Gastroesophageal sphincter (tissue), 4 donors: ENCODE measurements around the gene TUFM. TPM values are rescaled to one million over a fixed set of nuclear protein-coding genes. Genes with fewer than 3 reads are reported as not detected.
"Not testable (repeated sequence)": the region's sequence is repeated elsewhere in the genome, so short reads cannot be mapped to it uniquely, and the experiment has no call there.

ENCODE experiments used
- ATAC-seq: fragments of 150-250 bp; one replicate; pipeline ENCODE4 v1.9.1; 2016; ENCODE audit warnings: mild to moderate bottlenecking, moderate library complexity
- H3K27ac ChIP-seq, 4 donors: fragments of 200-600 bp; sonication (generic) in 3 of 4; 1 replicate in 3 of 4; 2 replicates in 1 of 4; pipeline ENCODE4 v1.5.1; 2016 to 2019
- H3K27me3 ChIP-seq: fragments of 200-600 bp; sonication (generic); one replicate; pipeline ENCODE4 v1.5.1; 2019
- H3K36me3 ChIP-seq, 2 donors: fragments of 200-600 bp; sonication (generic); one replicate each; pipeline ENCODE4 v1.5.1; 2019; ENCODE audit warnings: control low read depth in 1 of 2
- H3K4me1 ChIP-seq, 3 donors: fragments of 200-600 bp; sonication (generic); 1 replicate in 2 of 3; 2 replicates in 1 of 3; pipeline ENCODE4 v1.5.1; 2016 to 2019; ENCODE audit warnings: control low read depth in 2 of 3
- H3K4me3 ChIP-seq, 2 donors: fragments of 200-600 bp; sonication (generic); one replicate each; pipeline ENCODE4 v1.5.1; 2019; ENCODE audit warnings: mild to moderate bottlenecking in 1 of 2, moderate library complexity in 1 of 2
- H3K9me3 ChIP-seq, 3 donors: fragments of 200-600 bp; sonication (generic); one replicate each; pipeline ENCODE4 v1.5.1; 2017 to 2019; ENCODE audit warnings: control low read depth in 2 of 3
- EP300 ChIP-seq: sonication (generic); formaldehyde crosslinking; IDR thresholded peaks from one replicate; pipeline ENCODE4 v1.6.1; 2017; ENCODE audit warnings: antibody characterized with exemption, mild to moderate bottlenecking
- POLR2A ChIP-seq, 2 donors: fragments of 450-650 bp; IDR thresholded peaks; one replicate each; pipeline ENCODE4 v1.6.1; 2017; ENCODE audit warnings: antibody characterized with exemption in 2 of 2, mild to moderate bottlenecking in 2 of 2, moderate library complexity in 1 of 2
- POLR2AphosphoS5 ChIP-seq: sonication (generic); formaldehyde crosslinking; IDR thresholded peaks from one replicate; pipeline ENCODE4 v1.6.1; 2017; ENCODE audit warnings: antibody characterized with exemption
- WGBS, 2 donors: methylation state at CpG; one replicate each; pipeline ENCODE4 v1.1.5; 2018; ENCODE audit warnings: low coverage in 1 of 2; 5-methylcytosine and 5-hydroxymethylcytosine counted together
- total RNA-seq, 4 donors: library from RNA; depleted of rRNA; stranded (reverse); fragments of >200 nt; gene quantifications; one replicate each; pipeline ENCODE4 v1.1.0, GENCODE V29; 2016
- TF ChIP-seq, protein P1 (sequence below), 4 experiments: fragments of 200-600 bp in 2 of 4; fragments of 450-650 bp in 2 of 4; sonication (generic) in 1 of 4; IDR thresholded peaks; one replicate each; pipeline ENCODE4 v1.5.1; 2017 to 2019; ENCODE audit warnings: antibody characterized with exemption in 4 of 4, mild to moderate bottlenecking in 2 of 4, moderate library complexity in 2 of 4

TUFM gene
- 10 to 100 TPM; 72.2 to 91.9 (median 85.3) TPM for total RNA-seq

DNA sequence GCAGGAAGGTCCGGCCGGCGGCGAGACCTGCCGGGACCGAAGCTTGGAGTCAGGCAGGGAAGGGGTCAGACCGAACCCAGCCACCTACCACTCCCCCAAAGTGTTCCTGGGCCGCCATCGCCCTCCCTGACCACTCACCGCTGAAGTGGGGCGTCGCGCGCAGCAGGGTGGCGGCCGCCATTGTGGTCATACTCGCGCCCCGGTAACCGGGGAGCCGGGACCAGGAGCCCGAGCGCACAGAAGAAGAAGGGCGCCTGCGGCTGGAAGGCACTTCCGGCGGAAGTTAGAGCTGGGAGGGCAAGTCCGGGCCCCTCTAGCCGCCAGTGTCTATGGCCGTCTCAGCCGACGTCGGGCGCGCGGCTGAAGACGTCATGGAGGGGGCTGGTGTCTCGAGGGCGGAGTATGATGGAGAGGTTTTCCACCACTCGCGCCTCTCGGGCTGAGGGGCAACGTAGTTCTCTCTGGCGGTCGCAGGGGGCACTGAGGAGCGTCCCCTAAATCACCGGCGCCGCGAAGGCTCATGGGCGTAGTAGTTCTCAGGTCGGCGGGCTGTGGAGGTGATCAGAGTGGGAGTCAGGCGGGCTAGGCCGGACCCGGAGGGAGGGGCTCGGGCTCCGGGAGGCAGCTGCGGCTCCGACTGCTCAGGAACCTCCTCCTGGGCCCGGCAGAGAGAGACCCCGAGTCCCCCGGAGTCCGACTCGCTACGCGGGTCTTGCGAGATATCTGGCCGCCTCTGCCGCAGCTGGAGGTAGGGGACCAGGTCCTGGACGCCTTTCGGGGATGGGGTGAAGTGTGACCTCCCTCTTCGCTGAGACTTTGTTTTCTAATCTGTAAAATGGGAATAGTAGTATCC, at the start of gene TUFM:
TSS of gene TUFM (minus strand) at position 269 of the 853 bp plus-strand sequence. CDS start at position 190, 79 bp downstream.
- ATAC-seq, result peak; percentile 99
- peaks cover 0 to 39% of the 10 kb centered on the region in 2 donors for H3K36me3 ChIP-seq
- peak within 1 kb of the TSS; percentile 67 to 93 (median 91) for H3K27ac ChIP-seq
- 0% methylated on average over 5 to 8 of the region's 73 CpGs for WGBS, 2 donors
- no peaks in the 10 kb centered on the region for H3K27me3 ChIP-seq
- peak; percentile 30 to 43 for TF ChIP-seq POLR2A (IDR thresholded peaks at IDR 0.05)
- TF ChIP-seq, protein P1, sequence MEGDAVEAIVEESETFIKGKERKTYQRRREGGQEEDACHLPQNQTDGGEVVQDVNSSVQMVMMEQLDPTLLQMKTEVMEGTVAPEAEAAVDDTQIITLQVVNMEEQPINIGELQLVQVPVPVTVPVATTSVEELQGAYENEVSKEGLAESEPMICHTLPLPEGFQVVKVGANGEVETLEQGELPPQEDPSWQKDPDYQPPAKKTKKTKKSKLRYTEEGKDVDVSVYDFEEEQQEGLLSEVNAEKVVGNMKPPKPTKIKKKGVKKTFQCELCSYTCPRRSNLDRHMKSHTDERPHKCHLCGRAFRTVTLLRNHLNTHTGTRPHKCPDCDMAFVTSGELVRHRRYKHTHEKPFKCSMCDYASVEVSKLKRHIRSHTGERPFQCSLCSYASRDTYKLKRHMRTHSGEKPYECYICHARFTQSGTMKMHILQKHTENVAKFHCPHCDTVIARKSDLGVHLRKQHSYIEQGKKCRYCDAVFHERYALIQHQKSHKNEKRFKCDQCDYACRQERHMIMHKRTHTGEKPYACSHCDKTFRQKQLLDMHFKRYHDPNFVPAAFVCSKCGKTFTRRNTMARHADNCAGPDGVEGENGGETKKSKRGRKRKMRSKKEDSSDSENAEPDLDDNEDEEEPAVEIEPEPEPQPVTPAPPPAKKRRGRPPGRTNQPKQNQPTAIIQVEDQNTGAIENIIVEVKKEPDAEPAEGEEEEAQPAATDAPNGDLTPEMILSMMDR (IDR thresholded peaks at IDR 0.05), result peak in 3 of 4 experiments; percentile 66 to 77 (median 69)
- peak; percentile 73 for TF ChIP-seq POLR2AphosphoS5
- no peak for TF ChIP-seq EP300
- H3K4me3 ChIP-seq, result peak within 1 kb of the TSS; percentile 59 to 96
- no peaks in the 10 kb centered on the region for H3K9me3 ChIP-seq
- H3K4me1 ChIP-seq, result peaks cover 0 to 32% (median 17%) of the 10 kb centered on the region in 3 donors

DNA sequence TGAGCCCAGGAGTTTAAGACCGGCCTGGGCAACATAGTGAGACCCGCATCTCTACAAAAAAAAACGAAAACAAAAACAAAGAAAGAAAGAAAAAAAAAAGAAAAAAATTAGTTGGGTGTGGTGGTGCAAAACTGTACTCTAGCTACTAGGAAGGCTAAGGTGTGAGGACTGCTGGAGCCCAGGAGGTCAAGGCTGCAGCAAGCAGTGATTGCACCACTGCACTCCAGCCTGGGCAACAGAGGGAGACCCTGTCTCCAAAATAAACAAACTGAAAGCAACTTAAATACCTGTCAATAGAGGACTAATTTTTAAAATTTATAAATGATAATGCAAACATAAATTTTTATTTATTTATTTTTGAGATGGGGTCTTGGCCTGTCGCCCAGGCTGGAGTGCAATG, 49.5 kb upstream of the TUFM start:
- no peaks in the 10 kb centered on the region for H3K9me3 ChIP-seq
- H3K36me3 ChIP-seq, result no peaks in the 10 kb centered on the region
- H3K4me1 ChIP-seq, result no peaks in the 10 kb centered on the region
- H3K27ac ChIP-seq, result no peak overlapping the region
- no peak for ATAC-seq
- H3K4me3 ChIP-seq, result no peak overlapping the region
- no peak for TF ChIP-seq POLR2AphosphoS5
- TF ChIP-seq POLR2A (IDR thresholded peaks at IDR 0.05), result no peak
- no peak for TF ChIP-seq EP300
- TF ChIP-seq, protein P1 (IDR thresholded peaks at IDR 0.05), result no peak
- no peaks in the 10 kb centered on the region for H3K27me3 ChIP-seq
- whole genome bisulfite sequencing, 2 donors, result 63 to 67% methylated on average over 1 to 2 of the region's 4 CpGs

DNA sequence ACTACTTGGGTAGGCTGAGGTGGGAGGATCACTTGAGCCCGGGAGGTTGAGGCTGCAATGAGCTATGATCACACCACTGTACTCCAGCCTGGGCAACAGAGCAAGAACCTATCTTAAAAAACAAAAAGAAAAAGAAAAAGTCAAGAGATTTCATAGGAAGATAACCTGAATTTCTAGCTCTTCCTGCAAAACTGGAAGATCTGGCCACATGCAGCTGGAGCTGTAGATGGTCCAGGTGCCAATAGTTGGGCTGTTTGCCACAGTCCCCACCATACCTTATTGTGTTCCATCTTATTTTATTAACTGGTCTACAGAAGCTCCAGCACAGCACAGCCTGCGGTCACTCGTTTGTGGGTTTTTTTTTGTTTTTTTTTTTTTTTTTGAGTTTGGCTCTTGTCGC, 47.1 kb upstream of the TUFM start:
- H3K4me1 ChIP-seq, result no peaks in the 10 kb centered on the region
- no peak for ATAC-seq
- H3K36me3 ChIP-seq, result no peaks in the 10 kb centered on the region
- no peaks in the 10 kb centered on the region for H3K9me3 ChIP-seq
- 78 to 93% methylated on average over 3 to 4 of the region's 4 CpGs for WGBS, 2 donors
- no peaks in the 10 kb centered on the region for H3K27me3 ChIP-seq
- no peak overlapping the region for H3K27ac ChIP-seq
- TF ChIP-seq, protein P1 (IDR thresholded peaks at IDR 0.05), result no peak
- TF ChIP-seq EP300 (no peak), POLR2A (IDR thresholded peaks at IDR 0.05) (no peak), POLR2AphosphoS5 (no peak)
- no peak overlapping the region for H3K4me3 ChIP-seq

DNA sequence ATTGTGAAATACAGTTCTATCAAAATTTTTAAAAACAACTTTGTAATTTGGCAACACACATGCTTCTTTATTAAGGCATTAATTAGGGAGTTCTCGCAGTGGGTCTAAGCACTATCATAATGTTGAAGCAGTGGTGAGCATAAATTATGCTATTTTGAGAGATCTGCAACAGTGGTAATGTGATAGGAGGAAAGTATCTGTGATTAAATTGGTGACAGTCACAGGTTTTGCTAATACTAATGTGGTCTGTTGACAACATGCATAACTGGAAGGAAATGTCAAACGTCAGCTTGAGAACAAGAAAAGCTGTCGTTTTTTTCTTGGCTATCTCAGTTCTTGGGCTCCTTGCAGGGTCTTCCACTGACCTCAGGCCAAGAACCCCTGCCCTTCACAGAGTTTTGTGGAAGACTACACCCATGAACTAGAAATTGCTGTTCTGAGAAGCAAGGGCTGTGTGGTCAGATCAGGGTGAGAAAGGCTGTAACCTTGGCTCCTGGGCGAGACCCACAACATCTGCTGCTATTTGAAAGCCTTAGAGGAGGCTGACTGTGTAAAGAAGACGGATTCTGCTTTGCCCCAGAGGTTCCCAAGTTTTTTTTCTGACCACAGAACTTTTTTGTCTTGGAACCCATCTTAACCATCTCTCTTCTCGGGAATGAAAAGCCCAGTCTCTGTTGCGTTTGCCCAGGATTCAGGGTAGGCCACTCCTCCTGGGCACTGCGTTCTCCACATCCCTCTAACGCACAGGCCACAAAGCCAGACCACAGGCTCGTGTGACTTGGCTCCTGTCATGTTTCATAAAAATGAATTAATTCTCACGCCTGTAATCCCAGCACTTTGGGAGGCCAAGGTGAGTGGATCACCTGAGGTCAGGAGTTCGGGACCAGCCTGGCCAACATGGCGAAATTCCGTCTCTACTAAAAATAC, 46.1 kb upstream of the TUFM start:
- Histone ChIP-seq H3K27ac (no peak overlapping the region), H3K9me3 (no peaks in the 10 kb centered on the region), H3K36me3 (no peaks in the 10 kb centered on the region), H3K4me3 (no peak overlapping the region), H3K27me3 (no peaks in the 10 kb centered on the region), H3K4me1 (no peaks in the 10 kb centered on the region)
- 65 to 81% methylated on average over 8 to 11 of the region's 14 CpGs for WGBS, 2 donors
- TF ChIP-seq EP300 (no peak), POLR2AphosphoS5 (no peak), POLR2A (IDR thresholded peaks at IDR 0.05) (no peak)
- TF ChIP-seq, protein P1 (IDR thresholded peaks at IDR 0.05), result no peak
- no peak for ATAC-seq

DNA sequence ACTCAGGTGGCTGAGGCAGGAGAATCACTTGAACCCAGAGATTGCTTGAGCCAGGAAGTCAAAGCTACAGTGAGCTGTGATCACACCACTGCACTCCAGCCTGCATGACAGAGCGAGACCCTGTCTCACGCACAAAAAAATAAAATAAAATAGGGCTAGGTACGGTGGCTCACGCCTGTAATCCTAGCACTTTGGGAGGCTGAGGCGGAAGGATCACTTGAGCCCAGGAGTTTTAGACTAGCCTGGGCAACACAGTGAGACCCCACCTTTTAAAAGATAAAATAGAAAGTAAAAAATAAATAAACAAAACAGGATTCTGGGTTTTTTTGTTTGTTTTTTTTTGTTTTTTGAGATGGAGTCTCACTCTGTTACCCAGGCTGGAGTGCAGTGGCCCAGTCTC, 44.2 kb upstream of the TUFM start:
- not testable (repeated sequence) for H3K27ac ChIP-seq, ATAC-seq, H3K36me3 ChIP-seq, H3K27me3 ChIP-seq, H3K9me3 ChIP-seq, H3K4me1 ChIP-seq, H3K4me3 ChIP-seq
- WGBS, 2 donors, result 93 to 95% methylated on average over 3 to 5 of the region's 5 CpGs
